ENCODE results near the gene CEP78.
"Not testable (repeated sequence)": the region's sequence is repeated elsewhere in the genome, so short reads cannot be mapped to it uniquely, and the experiment has no call there.

CEP78 gene

DNA sequence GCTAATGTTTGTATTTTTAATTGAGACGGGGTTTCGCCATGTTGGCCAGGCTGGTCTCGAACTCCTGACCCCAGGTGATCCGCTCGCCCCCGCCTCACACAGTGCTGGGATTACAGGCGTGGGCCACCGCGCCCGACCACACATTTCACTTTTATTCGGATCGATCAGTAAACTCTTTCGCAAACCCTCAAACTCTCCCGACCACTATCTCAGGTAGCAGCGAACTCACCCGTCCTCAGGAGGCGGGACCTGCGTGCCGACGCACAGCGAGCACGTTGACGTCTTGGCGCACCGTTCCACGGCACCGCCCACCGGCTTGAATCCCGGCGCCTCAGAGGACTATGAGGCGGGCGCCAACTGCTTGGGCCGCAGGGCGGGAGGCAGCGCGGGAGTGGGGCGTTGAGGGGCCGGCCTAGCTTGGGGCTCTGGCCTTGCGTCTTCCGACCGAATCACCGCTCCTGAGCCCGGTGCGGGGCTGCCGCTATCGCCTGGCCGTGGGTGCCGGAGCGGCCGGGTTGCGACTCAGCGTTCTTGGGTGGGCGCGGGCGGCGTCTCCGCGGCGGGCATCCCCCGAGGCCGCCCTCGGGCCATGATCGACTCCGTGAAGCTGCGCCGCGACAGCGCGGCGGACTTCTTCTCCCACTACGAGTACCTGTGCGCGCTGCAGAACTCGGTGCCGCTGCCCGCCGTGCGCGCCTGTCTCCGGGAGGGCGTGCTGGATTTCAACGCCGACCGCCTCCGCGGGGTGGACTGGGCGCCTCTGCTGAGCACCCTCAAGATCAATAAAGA is at the start of gene CEP78:
Gene CEP78, plus strand, starts transcription at position 314 of the 789 bp plus-strand sequence. Its CDS starts 276 bp downstream, at position 590.
- peak; percentile 94 for DNase-seq

DNA sequence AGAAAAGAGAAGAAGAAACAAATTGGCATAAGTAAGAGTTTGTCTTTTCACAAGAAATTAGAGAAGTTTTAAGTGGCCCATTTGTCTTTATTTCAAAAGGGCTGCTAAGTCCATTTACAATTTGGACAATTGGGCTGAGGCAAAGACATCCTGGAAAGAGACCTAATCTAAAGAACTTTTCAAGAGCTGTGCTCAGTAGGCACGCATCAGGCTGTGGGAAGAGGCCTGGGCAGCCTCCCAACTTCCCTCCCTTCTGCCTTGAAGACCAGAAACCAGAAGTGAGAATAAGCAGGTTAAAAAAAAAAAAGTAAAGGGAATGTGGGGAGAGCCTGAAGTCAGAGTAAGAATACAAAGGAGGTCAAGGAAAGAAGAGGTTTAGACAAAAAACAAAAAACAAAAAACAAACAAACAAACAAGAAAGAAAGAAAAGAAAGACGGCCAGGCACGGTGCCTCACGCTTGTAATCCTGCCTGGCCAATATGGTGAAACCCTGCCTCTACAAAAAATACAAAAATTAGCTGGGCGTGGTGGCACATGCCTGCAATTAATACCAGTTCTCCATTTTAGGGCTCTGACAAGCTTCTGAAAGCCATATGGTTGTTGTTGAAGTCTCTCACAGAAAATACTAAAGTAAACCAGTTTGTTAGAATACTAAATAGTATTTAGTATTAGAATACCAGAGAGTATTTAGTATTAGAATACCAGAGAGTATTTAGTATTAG is 48.0 kb upstream of the CEP78 start:
- no peak for DNase-seq

GRCh38 chr9:78188594-78188993 is 47.3 kb upstream of the CEP78 start:
- no peak for DNase-seq

- no peak for DNase-seq
Observed at GRCh38 chr9:78189001-78189400, 46.9 kb upstream of the CEP78 start.

- DNase-seq = no peak
Observed at GRCh38 chr9:78189461-78189860, 46.4 kb upstream of the CEP78 start.

DNA sequence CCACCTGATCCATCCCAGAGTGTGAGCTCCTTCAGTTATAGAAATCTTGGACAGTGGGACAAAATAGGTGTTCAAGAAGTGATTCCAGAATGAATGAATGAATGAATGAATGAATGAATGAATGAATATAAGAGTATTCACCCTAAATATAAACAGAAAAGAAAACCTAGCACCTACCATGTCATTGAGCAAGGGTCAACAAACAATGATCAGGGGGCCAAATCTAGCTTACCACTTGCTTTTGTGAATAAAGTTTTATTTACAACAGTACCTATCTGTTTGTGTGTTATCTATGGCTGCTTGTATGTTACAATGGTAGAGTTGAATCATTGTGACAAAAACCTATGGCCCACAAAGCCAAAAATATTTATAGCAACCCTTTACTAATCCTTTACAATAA is 43.9 kb upstream of the CEP78 start:
- no peak for DNase-seq

DNA sequence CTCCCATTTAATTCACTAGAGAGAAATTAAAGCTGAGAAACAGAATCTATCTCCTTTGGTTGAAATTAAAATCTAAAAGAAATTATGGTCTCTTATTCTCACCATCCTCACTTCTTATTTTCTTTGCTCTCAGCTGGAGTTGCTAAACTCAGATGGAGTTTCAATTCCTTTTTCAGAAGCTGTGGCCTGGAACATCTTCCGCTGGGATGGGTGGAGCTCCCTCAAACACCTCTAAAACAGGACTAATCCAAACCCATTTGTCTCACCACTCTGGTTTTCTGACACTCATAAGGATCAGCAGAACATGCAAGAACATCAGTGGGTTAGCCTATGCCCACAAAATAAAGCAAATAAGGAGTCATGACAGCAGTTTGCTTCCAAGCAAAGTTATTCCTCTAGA is 39.6 kb upstream of the CEP78 start:
- DNase-seq = no peak

DNA sequence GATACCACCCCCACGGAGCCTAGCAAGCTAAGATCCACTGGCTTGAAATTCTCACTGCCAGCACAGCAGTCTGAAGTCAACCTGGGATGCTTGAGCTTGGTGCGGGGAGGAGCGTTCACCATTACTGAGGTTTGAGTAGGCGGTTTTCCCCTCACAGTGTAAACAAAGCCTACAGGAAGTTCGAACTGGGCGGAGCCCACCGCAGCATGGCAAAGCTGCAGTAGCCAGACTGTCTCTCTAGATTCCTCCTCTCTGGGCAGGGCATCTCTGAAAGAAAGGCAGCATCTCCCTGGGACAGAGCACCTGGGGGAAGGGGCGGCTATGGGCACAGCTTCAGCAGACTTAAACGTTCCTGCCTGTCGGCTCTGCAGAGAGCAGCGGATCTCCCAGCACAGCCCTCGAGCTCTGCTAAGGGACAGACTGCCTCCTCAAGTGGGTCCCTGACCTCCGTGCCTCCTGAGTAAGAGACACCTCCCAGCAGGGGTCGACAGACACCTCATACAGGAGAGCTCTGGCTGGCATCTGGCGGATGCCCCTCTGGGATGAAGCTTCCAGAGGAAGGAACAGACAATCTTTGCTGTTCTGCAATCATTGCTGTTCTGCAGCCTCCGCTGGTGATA is 34.6 kb upstream of the CEP78 start:
- peak; percentile 74 for DNase-seq

DNA sequence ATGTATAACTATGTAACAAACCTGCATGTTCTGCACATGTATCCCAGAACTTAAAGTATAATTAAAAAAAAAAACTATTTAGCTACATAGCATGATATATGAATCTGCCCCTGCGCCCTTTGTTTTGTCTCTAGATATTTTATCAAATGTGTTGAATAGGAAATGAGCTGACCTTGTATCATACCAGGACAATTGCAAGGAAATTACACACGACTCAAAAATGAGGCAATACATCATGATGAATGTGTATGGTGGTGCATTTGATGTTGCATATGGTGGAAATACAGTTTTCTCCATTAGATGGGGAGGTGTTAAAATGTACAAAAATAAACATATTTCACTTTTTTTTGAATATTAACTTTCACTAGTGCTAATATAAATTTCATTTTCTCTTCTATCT is 28.6 kb upstream of the CEP78 start:
- no peak for DNase-seq

DNA sequence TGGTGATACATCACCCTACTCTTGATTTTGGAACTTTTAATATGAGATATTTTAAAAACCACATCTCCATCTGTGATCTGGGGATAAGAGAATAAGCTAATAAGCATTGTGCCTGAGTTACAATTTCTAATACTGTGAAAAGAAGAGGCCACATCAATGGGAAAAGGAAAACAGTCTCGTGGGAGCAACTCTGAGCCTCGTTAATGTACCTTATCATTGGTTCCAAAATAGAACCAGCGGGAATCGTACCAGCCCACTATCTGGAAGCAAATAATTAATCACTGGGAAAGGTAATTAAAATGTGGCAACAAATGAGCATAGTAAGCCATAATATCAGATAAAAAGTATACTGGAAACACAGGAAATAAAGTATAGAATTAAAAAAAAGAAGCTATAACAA is 28.0 kb upstream of the CEP78 start:
- no peak for DNase-seq

- no peak for DNase-seq
Observed at GRCh38 chr9:78209127-78209526, 26.7 kb upstream of the CEP78 start.

GRCh38 chr9:78210841-78211301 is 25.0 kb upstream of the CEP78 start:
- no peak for DNase-seq

DNA sequence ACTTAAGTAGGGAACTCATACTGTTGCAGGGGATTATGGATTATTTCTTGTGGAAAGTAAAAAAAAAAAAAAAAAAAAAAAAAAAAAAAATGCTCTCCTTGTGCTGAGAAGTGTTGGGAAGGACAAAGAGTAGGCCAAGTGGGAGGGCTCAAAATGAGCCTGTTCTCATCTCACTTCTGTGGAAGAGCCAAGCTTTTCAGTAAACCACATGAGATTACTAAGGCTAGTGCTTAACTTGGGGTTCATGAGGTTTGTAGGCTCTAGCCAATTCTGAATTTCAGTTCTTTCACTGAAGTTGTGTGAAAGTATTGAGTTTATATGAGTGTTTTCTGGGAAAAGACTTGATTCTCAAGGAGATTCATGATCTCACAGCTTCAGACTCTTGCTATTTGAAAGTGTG is 23.0 kb upstream of the CEP78 start:
- no peak for DNase-seq

- DNase-seq = peak; percentile 22
Observed at GRCh38 chr9:78213712-78214111, 22.2 kb upstream of the CEP78 start.

- no peak for DNase-seq
Observed at GRCh38 chr9:78214492-78214891, 21.4 kb upstream of the CEP78 start.

GRCh38 chr9:78215706-78216105 is 20.2 kb upstream of the CEP78 start:
- DNase-seq = no peak

DNA sequence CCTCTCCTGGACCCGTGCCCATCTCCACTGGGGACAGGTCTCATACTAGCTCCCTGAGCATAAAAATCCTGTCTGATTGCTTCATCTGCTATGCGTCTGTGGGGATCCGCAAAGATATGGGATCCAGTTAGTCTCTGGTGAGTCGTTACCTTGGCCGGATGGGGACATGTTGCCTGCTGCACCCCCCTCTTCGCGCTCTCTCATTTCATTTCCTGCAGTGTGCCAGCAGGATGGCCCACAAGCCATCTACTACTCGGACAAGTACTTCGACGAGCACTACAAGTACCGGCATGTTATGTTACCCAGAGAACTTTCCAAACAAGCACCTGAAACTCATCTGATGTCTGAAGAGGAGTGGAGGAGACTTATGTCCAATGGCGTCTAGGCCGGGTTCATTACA is 17.0 kb upstream of the CEP78 start:
- DNase-seq = no peak

- DNase-seq = no peak
Observed at GRCh38 chr9:78221425-78221824, 14.4 kb upstream of the CEP78 start.

- not testable (repeated sequence) for DNase-seq
Observed at GRCh38 chr9:78221841-78222240, 14.0 kb upstream of the CEP78 start.

- DNase-seq = no peak
Observed at GRCh38 chr9:78230761-78231160, 5.1 kb upstream of the CEP78 start.

GRCh38 chr9:78232471-78232870 is 3.4 kb upstream of the CEP78 start:
- DNase-seq = not testable (repeated sequence)

DNA sequence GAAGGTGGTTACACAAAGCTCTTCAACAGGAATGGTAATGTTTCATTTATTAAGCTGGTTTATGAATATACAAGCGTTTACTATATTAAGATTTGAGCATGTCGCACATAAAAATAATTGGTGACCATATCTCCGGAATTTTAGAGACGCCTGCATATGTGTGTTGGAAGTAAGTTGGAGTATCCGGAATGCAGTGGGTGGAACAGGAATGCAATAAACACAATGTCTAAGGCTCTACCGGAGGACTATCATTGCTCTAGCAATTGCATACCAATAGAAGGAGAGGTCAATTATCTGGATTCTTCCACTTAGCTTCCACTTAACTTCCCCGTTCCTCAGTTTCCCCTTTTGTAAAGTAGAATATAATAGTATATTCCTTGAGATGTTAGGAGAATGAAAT is 1.1 kb upstream of the CEP78 start:
- DNase-seq = no peak

GRCh38 chr9:78235256-78235761 is 566 bp upstream of the CEP78 start:
- DNase-seq = no peak

DNA sequence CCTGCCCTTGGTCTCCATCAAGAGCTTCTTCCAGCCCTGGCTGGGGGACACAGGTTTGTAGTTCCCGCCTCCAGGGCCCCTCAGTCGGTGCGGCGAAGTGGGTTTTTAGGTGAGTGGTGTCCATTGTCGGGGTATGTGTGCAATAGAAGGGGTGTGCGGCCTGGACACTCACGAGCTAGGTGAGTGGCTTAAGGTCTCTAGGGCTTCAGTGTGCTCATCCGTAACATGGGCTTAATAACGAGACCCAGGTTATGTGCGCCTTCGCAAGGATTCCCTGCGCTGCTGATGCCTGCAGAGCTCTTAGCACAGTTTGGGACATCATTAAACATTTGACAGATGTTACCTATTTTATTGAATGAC is 656 bp downstream of the CEP78 start:
- DNase-seq = no peak
